HL-60 (cell line): ENCODE results near the gene SLC17A8.

ENCODE experiments used
- CTCF ChIP-seq: IDR thresholded peaks from one replicate; pipeline ENCODE4 v1.5.1; 2011; ENCODE audit warnings: low read length, control low read depth, inconsistent platforms; ENCODE audit not compliant: insufficient read depth
- GABPA ChIP-seq: IDR thresholded peaks from 2 replicates; pipeline ENCODE4 v1.6.1; 2012; ENCODE audit warnings: low read depth
- POLR2AphosphoS5 ChIP-seq: IDR thresholded peaks from 2 replicates; pipeline ENCODE4 v1.6.1; 2012; ENCODE audit warnings: low read depth
- REST ChIP-seq: IDR thresholded peaks from 2 replicates; pipeline ENCODE4 v1.6.1; 2012; ENCODE audit warnings: low read depth; ENCODE audit not compliant: insufficient replicate concordance

GRCh38 chr12:100422646-100423045, 65.8 kb downstream of the SLC17A8 start:
- TF ChIP-seq CTCF, result no peak
- TF ChIP-seq POLR2AphosphoS5, result no peak
- no peak for TF ChIP-seq GABPA
- no peak for TF ChIP-seq REST
